K562 treated with DMSO at 1 percent for 4 hours (cell line): ENCODE data around the gene GRIFIN. TPM values are rescaled to one million over a fixed set of nuclear protein-coding genes. Genes with fewer than 3 reads are reported as not detected.

Source experiments
- total RNA-seq: library from RNA; unstranded; fragments of 300-600 nt; gene quantifications from 2 replicates; pipeline ENCODE4 v1.2.3, GENCODE V29; 2022; ENCODE audit not compliant: insufficient read depth

GRIFIN gene
- total RNA-seq: not detected in 2 replicates

DNA sequence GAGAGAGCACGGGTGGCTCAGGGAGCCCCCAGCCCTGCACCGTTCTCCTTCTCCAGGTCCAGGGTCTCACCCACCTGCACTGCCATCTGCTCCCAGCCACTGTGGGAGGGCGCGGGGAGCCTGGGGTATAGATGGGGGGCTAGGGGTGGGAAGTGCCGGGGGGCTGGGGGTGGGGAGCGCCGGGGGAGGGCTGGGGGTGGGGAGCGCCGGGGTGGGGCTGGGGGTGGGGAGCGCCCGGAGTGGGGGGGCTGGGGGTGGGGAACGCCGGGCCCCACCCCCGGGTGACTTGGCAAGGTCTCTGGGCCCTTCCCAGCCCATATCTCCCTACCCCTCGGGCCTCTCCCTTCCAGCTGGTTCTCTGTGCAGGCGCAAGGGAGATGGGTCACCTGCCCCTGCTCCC lies at the start of gene GRIFIN:
TSS of gene GRIFIN (minus strand) at position 101 of the 400 bp plus-strand sequence. CDS start at position 86, 15 bp downstream.

DNA sequence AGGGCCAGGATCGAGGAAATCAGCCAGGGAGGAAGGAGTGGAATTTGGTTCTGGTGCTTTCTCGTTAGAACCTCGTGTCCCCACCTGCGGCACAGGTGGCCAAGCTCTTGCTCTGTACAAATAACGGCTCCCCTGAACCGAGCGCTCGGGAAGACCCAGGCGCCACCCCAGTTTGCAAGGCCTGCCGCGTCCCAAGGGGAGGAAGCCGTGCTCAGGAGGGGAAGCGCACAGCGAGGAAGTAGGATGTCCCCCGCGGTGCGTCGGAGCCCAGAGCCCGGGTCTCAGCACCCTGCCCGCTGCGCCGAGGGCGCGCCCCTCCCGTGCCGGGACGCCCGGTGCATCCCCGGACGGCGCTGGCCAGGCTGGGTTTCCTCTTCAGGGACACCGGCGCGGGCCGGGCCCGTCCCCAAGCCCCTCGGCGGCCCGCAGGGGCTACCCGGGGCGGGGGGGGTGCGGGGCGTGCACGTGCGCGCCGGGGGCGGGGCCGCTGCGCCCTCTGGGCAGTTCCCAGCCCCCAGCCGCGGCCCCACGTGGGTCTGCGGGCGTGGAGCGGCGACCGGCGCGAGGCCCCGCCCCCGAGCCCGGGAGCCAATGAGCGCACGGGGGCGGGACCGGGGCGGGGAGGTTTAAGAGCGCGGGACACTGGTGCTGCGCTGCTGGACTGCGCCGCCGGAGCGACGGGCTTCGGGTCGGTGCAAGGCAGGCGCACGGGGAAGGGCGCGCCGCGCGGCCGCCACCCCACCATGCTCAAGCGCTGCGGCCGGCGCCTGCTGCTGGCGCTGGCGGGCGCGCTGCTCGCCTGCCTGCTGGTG lies 43.1 kb upstream of the GRIFIN start, which contains the start of gene LFNG:
TSS of gene LFNG (plus strand) at position 656 of the 812 bp plus-strand sequence. CDS start at position 744, 88 bp downstream.

Other genes with a start within 250 kb of the GRIFIN start
- 75.5 and 95.4 TPM in 2 replicates for gene MAD1L1, start 243.5 kb downstream of the GRIFIN start, total RNA-seq
- 35.8 and 37.1 TPM in 2 replicates for gene MRM2, start 234.2 kb downstream of the GRIFIN start, total RNA-seq
- 45.8 and 50.6 TPM in 2 replicates for gene NUDT1, start 234.2 kb downstream of the GRIFIN start, total RNA-seq
- gene SNX8, start 162.0 kb downstream of the GRIFIN start, total RNA-seq: 17.9 and 26.2 TPM in 2 replicates
- gene EIF3B, start 121.6 kb downstream of the GRIFIN start, total RNA-seq: 199 and 229 TPM in 2 replicates
- 18.6 and 22.5 TPM in 2 replicates for gene CHST12, start 72.8 kb downstream of the GRIFIN start, total RNA-seq
- 0.53 TPM in 1 of 2 replicates, not detected in the other for gene LFNG, start 43.4 kb upstream of the GRIFIN start, total RNA-seq
- gene BRAT1, start 79.1 kb upstream of the GRIFIN start, total RNA-seq: 37.4 and 41.3 TPM in 2 replicates
- 5.6 and 6.5 TPM in 2 replicates for gene IQCE, start 82.6 kb upstream of the GRIFIN start, total RNA-seq
- gene TTYH3, start 155.6 kb upstream of the GRIFIN start, total RNA-seq: 7.3 and 9.1 TPM in 2 replicates
- gene AMZ1, start 211.8 kb upstream of the GRIFIN start, total RNA-seq: not detected in 2 replicates